ENCODE measurements around the gene ACTR8.

The ACTR8 gene

DNA sequence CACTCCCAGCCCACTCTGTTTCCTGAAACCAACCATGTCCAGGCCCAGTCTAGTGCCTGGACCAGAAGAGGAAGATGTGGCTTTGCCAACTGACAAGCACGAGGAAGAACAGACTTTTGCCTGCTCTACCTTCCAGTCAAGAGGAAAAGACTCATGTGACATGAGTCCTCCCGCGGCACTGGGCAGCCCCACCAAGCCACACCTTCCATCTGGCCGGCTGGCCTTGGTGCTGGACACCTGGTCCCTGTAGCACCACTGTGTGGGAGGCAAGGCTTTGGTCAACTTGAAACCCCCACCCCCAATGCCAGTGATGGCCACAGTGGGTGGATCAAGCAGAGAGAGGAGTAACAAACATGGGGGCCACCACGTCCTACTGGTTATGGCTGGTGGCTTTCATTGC, 48.3 kb downstream of the ACTR8 start:
- DNase-seq, result no peak

DNA sequence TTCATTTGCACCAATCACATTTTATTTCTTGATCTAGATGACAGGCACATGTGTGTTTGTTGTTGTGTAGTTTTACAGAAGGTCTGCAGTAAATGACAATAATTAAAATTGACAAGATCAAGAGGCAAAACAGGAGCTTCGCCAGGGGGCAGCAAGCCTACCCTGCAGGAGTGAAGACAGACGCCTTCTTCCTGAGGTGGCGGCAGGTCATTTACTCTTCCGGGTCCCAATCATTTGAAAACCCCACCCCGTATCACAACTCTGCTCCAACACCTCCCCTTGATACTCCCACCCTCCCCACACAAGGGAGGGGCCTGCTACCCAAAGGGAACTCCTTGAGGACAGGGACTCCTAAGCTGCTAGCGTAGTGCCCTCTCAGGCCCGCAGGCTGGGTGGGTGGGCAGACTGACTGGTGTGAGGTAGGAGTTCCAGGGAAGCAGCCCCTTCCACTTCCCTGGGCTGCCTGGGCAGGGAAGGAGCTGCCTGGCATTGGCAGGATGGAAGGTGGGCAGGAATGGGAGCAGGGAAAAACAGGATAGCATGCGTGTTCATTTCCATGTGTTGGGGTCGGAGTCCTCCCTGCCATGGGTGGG, 48.8 kb downstream of the ACTR8 start:
- DNase-seq, result no peak

DNA sequence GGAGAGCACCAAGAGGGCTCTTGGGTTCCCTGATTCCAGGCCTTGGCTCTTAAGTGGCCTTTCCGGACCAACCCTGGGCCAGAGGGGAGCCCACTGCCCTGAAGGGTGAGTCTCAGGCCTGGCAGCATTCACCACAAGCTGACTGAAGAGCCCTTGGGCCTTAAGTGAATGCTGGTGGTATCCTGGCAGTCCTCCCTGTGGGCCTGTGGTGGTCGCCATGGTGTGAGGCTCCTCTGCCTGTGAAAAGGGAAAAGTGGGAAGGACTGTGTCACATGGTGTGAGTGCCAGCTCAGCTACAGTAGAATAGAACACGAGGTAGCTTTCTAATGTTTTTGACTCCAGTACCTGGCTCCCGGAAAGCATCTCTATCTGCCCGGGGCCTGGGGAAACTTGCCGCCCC, 51.0 kb downstream of the ACTR8 start:
- no peak for DNase-seq

DNA sequence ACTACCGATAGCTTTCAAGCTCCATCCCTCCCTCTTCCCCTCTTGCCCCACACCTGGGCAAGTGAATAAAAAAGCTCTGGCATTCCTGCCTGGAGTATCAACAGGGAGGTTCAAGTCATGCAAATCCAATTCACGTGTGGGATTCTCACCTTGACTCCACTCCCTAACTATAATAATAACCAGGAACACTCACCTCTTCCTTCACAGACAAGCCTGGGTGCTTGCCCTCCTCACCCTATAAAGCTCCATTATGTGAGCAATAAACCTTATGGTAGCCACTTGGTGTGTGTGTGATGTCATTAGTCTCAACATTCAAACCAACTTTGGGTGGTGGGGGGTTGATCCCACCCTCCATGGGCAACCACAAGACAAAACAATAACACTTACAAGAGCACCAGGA, 52.3 kb downstream of the ACTR8 start:
- DNase-seq, result no peak

DNA sequence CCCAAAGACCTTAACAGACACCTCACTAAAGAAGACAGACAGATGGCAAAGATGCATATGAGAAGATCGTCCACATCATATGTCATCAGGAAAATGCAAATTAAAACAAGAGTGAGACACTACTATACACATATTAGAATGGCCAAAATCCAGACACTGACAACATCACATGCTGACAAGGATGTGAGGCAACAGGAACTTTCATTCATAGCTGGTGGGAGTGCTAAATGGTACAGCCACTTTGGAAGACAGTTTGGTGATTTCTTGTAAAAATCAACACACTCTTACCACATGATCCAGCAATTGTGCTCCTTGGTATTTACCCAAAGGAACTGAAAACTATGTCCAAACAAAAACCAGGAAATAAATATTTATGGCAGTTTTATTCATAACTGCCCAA, 53.4 kb downstream of the ACTR8 start:
- no peak for DNase-seq

- no peak for DNase-seq
Observed at GRCh38 chr3:53826048-53826447, 55.9 kb downstream of the ACTR8 start.

DNA sequence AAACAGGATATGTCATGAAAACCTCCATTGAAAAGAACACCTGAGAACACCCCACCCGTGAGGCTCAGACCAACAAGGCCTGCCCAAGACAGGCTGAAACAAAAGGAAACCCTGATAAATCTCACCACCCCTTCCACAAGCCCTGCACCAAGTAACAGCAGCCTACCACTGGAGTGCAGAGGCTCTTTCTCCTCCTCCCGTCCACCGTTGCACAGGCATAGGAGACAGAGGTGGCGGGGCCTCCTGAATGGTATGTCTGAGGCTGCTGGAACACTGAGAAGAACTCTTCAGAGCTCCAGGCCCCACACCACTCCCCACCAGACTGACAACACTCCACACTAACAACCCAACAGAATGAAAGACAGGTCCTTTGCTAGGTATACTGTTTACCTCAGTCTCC, 57.2 kb downstream of the ACTR8 start:
- DNase-seq, result no peak

- no peak for DNase-seq
Observed at GRCh38 chr3:53823956-53824657, 57.8 kb downstream of the ACTR8 start.

DNA sequence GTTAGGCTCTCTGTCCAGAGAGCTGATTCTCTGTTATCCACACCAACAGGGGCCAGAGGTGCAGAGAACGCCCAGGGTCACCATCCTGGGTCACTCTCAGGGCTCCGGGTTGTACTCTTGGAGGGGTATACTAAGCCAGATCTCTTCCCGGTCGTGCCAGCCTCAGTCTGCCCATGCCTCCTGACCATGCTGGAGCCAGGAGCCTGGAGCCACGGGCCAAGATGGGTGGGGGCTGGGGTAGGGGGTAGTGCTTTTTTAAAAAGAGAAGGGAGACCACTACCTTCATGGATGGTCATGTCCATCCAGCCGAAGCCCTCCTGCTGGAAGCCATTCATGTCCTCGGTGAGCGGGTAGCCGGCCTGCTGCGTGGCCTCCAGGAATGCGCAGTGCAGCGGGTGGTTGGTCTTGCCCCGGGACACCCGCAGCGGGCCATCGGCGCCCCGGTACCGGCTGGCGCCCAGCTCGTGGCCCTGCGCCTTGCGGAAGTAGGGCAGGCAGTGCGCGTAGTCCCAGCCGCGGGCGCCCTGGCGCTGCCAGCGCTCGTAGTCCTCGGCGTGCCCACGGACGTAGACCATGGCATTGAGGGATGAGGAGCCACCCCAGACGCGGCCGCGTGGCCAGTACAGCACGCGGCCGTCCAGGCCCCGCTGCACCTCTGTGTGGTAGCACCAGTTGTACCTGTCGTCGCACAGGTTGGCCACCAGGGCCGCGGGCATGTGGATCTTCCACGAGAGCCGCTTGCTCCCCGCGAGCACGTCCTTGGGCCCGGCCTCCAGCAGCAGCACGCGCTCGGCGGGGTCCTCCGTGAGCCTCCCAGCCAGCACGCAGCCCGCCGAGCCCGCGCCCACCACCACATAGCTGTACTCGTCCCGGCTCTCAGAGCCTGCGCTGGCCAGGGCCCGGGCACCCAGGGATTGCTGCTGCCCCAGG, 58.7 kb downstream of the ACTR8 start:
- DNase-seq, result no peak

GRCh38 chr3:53822331-53822741, 59.6 kb downstream of the ACTR8 start:
- no peak for DNase-seq

DNA sequence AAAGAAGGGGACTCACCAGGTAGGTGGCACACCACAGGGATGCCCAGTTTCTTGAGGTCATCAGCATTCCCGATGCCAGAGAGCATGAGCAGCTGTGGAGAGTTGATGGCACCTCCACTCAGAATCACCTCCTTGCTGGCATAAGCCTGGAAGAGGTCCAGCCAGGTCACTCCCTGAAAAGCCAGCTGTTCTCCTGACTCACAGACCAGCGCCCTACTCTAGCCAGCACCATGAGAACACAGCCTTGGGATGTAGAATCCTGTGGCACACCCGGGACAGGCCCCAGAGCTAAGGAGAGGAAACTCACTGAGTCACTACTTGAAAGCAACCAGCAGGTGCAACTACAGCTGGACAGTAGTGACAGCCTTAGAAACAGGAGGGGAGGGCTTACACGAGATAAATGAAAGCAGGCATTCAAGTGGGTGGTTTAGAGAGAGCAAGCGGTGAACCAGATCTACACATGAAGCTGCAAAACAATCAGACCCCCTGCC, 60.3 kb downstream of the ACTR8 start:
- no peak for DNase-seq

- DNase-seq, result no peak
Observed at GRCh38 chr3:53820756-53821580, 61.0 kb downstream of the ACTR8 start.

- DNase-seq, result no peak
Observed at GRCh38 chr3:53820084-53820483, 61.9 kb downstream of the ACTR8 start.

DNA sequence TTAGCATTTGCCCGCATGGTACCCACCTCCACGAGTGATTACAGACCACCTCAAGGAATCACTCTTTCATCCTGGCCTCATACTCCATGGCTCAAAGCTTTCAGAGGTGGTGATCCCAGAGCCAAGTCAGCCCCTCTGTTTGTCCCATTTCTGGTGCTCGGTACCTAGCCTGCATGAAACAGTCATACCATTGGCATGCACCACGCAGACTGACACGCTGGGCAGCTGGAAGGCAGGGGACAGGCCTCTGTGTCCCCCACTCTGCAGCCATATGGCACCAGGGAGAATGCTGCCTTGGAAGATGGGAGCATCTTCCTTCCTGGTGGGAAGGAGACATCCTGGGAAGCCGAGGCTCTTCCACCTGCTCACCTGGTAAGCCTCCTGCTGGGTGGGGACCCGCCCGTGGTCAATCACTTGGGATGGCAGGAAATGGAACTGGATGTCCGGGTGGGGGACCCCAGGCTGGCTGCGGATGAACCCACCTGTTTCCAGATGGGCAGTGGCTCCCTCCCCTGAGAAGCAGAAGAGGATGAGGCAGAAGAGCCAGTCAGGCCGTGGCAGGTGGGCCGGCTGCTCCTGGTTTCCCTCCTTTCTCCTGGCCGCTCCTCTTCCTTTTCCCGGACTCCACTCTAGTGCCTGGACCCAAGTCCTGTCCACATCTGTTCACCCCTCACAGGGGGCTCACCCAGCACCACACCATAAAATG, 62.6 kb downstream of the ACTR8 start:
- no peak for DNase-seq

DNA sequence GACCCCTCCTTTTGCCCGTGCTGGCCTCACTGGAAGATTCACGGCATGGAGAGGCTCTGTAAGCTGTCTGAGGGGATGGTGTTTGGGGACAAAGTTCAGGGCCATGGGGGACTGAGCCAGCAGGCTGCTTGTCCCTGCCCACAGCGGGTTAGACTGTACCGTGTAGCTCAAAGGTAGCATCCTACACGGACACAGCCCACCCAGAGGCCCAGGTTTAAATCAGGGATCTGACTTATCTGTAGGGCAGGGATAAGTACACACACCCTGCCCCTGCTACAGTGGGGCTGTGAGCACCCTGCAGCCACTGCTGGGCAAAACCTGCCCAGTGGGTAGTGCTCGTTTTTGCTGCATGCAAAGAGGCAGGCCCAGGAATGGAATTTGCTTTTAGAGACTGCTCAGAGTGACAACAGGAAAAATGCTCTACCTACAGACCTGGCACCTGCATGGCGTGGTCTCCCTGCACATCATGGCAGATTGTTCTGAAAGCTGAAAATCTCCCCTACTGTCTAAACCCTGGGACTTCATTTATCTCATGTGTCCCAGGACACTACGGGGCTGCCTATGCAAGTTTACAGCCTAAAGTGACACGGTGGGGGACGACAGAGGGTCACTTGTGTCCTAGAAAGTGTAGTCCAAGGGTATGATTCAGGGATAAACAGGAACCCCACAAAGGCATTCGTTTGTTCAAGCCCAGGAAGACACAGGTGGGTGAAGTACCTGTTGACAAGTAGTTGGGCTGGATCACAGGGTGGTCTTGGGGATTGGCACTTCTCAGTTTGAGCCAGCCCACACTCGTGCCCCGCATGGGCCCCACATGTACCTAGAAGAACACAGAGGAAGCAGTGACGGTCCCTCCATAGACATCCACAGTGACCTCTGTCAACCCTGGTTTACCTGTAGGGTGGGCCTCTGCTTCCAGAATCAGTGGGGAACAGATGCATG, 63.5 kb downstream of the ACTR8 start:
- no peak for DNase-seq

DNA sequence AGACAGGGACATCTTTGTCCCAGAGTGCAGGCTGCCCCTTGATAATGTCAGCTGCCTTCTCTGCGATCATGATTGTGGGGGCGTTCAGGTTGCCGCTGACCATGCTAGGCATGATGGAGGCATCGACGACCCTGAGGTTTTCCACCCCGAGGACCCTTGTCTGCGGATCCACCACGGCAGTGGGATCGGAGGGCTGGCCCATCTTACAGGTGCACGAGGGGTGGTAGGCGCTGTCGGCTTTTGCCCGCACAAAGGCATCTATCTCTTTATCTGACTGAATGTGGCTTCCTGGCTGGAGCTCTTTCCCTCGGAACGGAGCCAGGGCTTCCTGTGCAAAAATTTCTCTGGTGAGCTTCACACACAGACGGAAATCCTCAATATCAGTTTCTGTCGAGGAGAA, 64.1 kb downstream of the ACTR8 start:
- no peak for DNase-seq

- no peak for DNase-seq
Observed at GRCh38 chr3:53817211-53817610, 64.7 kb downstream of the ACTR8 start.
